HG03378 (cell line): Measurements from ENCODE around the gene GMDS.

ENCODE experiments used
- ATAC-seq: cut with Tn5 transposase; IDR thresholded peaks from one replicate; pipeline ENCODE4 v1.9.1; 2021; ENCODE audit warnings: mild to moderate bottlenecking, moderate library complexity; ENCODE audit not compliant: unreplicated experiment

GMDS gene

GRCh38 chr6:1786455-1787453, 458.7 kb downstream of the GMDS start:
- peak; percentile 49 for ATAC-seq

- ATAC-seq = no peak
Observed at GRCh38 chr6:1784422-1784884, 461.0 kb downstream of the GMDS start.

DNA sequence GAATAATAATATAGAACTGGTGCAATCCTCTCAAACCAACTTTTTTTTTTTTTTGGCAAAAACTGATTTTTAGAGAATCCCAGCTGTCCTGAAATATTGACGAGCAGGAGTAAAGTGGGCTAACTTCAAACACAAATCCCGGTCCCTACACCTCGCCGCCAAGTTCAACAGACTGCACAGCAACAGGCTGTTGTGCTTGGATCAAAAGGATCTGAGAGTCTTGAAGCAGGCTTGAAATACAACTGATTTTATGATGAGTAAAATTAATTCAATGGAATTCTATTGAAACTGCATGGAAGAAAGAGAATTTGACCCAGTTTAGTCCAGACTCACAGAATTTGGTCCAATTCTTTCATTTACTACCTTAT, 463.6 kb downstream of the GMDS start:
- ATAC-seq = no peak

DNA sequence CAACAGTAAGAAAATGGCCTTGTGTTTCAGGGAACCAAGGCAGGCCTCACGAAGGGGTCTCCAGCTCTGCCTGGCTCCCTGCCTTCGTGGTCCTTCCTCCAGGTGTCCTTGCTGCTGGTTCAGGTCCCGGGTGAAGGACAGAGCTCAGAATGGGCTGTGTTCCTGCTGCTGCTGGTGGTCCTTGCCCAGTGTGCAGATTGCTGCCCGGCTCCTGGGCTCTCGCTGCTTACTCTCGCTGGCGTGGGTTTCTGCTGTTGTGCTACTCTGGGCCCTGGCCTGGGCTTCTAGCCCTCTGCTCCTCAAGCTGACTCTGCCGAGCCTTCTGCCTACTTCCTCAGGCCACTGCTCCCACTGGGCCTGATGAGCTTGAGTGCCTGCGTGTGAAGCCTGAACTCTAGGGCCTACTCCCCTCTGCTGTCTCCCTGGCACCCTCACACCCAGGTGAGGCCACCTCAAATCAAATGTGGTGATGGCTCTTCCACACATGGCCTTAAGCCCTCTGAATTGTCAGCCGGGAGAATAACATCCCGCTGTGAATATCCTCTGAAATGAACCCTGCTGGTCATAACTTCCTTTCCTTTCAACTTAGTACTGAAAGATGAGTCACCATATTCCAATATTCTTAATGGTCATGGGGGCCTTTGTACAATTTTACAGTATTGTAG, 464.1 kb downstream of the GMDS start:
- no peak for ATAC-seq

DNA sequence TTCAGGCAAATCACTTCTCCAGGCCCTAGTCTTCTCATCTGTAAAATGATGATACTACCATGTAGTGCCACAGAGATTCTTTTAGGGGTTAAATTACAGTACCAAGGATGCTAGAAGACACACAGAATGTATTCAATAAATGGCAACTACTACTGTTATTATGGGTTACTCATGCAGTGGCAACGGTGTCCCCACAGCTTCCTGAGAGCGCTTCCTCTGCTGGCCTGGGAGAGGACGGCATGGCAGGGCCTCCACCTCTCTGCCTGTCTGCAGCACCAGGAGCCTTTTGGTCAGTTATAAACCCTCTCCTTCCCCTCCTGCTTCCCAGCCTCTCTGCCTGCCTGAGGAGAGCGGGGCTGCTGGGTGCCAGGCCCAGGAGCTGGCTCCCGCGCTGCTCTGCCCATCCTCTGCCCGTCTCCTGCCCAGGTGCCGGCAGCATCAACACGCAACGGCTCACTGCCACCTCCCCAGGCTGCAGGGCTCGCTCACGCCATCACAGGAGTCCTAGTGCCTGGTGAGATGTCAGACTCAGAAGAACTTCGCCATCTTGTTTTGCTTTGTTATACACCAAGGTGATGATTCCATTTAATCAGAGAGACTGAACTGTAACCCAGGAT, 465.0 kb downstream of the GMDS start:
- no peak for ATAC-seq

GRCh38 chr6:1778686-1779235, 466.6 kb downstream of the GMDS start:
- ATAC-seq = no peak

GRCh38 chr6:1777921-1778685, 467.3 kb downstream of the GMDS start:
- ATAC-seq = no peak

DNA sequence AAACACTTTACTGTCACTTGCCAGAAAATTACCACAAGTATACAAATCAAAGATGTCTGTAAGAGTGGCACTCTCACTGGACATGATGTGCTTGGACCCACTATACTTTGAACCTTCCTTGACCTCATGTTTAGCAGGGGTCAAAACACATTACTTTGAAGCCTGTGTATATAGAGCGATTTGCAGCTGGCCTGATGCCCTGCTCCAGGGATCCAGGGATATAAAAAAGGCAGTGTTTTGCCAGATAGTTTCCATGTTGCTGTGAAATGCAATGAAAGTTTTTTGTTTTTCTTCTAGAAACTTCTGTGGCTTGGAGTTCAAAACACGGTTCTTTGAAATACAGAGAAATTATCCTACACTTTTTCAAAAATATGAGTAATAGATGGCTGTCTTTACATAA, 470.0 kb downstream of the GMDS start:
- no peak for ATAC-seq

- ATAC-seq = no peak
Observed at GRCh38 chr6:1774226-1774915, 471.0 kb downstream of the GMDS start.

DNA sequence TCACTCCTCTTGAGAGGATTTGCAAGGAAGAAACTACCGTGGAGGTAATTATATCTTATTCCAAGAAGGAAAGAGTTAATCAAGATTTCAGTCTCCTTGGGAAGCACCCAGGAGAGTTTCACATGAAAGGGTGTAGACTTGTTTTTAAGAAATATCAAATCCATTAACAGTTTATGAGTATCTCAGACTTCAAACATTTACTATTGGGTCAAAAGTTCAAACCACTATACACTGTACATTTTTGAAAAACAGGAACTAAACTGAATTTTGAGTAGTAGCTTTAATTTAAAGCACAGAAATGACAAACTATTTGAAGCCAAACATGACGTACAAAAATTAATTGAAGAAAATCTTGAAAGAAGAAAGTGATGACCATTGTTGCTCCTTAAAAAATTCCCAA, 471.7 kb downstream of the GMDS start:
- ATAC-seq = no peak

GRCh38 chr6:1770968-1771723, 474.3 kb downstream of the GMDS start:
- ATAC-seq = no peak

GRCh38 chr6:1770435-1770843, 475.0 kb downstream of the GMDS start:
- no peak for ATAC-seq

- no peak for ATAC-seq
Observed at GRCh38 chr6:1767481-1768246, 477.7 kb downstream of the GMDS start.

GRCh38 chr6:1766654-1767053, 478.8 kb downstream of the GMDS start:
- no peak for ATAC-seq

- ATAC-seq = no peak
Observed at GRCh38 chr6:1765160-1765903, 480.1 kb downstream of the GMDS start.

DNA sequence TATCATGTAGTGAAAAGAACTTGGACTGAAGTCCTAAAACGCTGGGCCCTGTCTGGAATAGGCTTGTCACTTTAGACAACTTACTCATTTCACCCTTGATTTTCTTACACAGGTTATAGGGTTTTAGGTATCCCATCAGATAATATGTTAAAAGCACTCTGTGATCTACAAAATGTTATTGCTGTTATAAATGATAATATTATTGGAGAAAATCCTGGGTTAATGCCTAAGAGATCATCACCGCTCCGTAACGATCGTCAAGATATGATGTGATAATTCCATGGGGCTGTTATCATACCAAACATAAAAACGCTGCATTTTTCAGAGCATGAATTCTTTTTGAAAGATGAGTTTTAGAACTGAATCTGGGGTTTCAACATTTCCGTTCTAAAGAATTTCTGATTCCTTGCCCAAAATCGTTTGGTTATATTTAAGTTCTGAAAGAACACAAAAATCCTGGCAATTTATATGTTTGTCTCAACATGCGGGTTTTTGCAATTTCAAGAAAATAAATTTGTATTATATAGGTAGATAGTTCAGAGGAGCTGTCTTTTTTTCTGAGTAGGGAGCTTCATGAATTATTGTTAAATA, 480.9 kb downstream of the GMDS start:
- no peak for ATAC-seq

DNA sequence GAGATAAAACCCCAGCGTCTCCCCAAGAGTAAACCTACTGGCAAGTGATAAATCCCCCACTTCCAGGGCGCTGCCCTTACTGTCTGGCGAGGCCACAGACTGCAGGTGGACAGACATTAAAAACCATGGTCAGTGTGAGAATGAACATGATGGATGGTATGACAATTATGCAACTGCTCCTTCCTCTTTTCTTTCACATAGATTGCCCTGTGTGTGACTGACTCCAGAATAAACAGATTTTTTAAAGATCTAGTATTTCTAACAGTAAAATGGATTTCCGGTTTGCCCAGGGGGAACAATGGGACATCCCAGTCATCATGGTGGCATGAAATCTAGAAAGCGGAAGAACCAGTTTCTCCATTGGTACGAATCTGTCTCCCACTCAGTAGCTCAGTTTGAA, 482.0 kb downstream of the GMDS start:
- no peak for ATAC-seq
